Measurements from ENCODE around the gene NBL1. TPM values are rescaled to one million over a fixed set of nuclear protein-coding genes. Genes with fewer than 3 reads are reported as not detected.
A peak's percentile ranks its signal among the peaks of the same experiment; 100 is the strongest.

NBL1 gene
- total and polyA plus RNA-seq, 10 of the 15 experiments (the other 5 are each of a cell fraction or from before 2014, with no cell fraction given): 0.13 to 2.4 (median 0.81) TPM; not detected in 1

GRCh38 chr1:19678493-19678892 lies 34.4 kb downstream of the NBL1 start:
- RAD21 ChIA-PET (ENCODE audit: unreplicated experiment): no interaction called here
- TF ChIP-seq POLR2A (IDR thresholded peaks at IDR 0.05; ENCODE audit: low read depth, low read length): peak; percentile 27; the same call in 1 of the 2 replicates
- TF ChIP-seq GATAD2B (conservative IDR thresholded peaks at IDR 0.05; ENCODE audit: low read depth): no peak
- in situ Hi-C loops (cut with MboI): no loop called here
- WGBS (ENCODE audit: insufficient coverage, insufficient replicate concordance, low lambda C conversion rate, missing lambda C conversion rate): 75% methylated on average over 10 of the region's 11 CpGs
- BruUV-seq (replicated peaks): no TSS peak
- intact Hi-C loops (cut with micrococcal nuclease; ENCODE audit: unreplicated experiment): no loop called here
- Histone ChIP-seq H3K9me3 (replicated peaks; ENCODE audit: control insufficient read depth, insufficient read depth, low read length) (no peaks in the 10 kb centered on the region), H3K9ac (ENCODE audit: control insufficient read depth, insufficient read depth, low read length) (no peak overlapping the region), H3K79me2 (ENCODE audit: control insufficient read depth, insufficient read depth, low read length) (no peaks in the 10 kb centered on the region), H4K20me1 (ENCODE audit: control insufficient read depth, insufficient read depth) (no peaks in the 10 kb centered on the region), H3K36me3 (ENCODE audit: control insufficient read depth in 2 of 2, insufficient read depth in 2 of 2, low read length in 1 of 2) (no peaks in the 10 kb centered on the region), H3K27ac (ENCODE audit: control insufficient read depth, insufficient read depth) (no peak overlapping the region), H3K4me1 (ENCODE audit: control insufficient read depth, insufficient read depth, low read length) (no peaks in the 10 kb centered on the region), H3K27me3 (replicated peaks in 1 of 2; ENCODE audit: control insufficient read depth in 2 of 2, insufficient read depth in 2 of 2, low read length in 1 of 2) (peaks cover 0 to 1% of the 10 kb centered on the region in 2 experiments; a peak in 2 of 4 replicates), H3K4me3 (no peak overlapping the region), H3K4me2 (ENCODE audit: control insufficient read depth, insufficient read depth) (no peak overlapping the region), H2AFZ (ENCODE audit: control insufficient read depth, low read depth, low read length) (no peak overlapping the region)
- no peak for DNase-seq (ENCODE audit: low read depth, low spot score)
- FAIRE-seq: no peak
- CTCF ChIA-PET: interaction anchor here (1.7 to 3.8 kb wide), 2 partner anchors 17 to 26 kb away, joined by 7 to 16 read pairs; no protein-coding TSS in a partner anchor
- no peak for ATAC-seq
- SMC1A ChIA-PET (ENCODE audit: uncharacterized antibody, unreplicated experiment): no interaction called here
- POLR2A ChIA-PET: no interaction called here

- SMC1A ChIA-PET (ENCODE audit: uncharacterized antibody, unreplicated experiment): no interaction called here
- H3K4me3 ChIP-seq: no peak overlapping the region
- in situ Hi-C loops (cut with MboI): no loop called here
- FAIRE-seq (no peak), DNase-seq (ENCODE audit: low read depth, low spot score) (no peak), ATAC-seq (no peak)
- H3K4me1 ChIP-seq (ENCODE audit: control insufficient read depth, insufficient read depth, low read length): no peaks in the 10 kb centered on the region
- 86% methylated on average over 34 of the region's 34 CpGs for WGBS (ENCODE audit: insufficient coverage, insufficient replicate concordance, low lambda C conversion rate, missing lambda C conversion rate)
- POLR2A ChIA-PET: no interaction called here
- CTCF ChIA-PET: interaction anchor here (3.8 kb wide), 1 partner anchor 18 kb away, joined by 16 read pairs; no protein-coding TSS in a partner anchor
- H3K27ac ChIP-seq (ENCODE audit: control insufficient read depth, insufficient read depth): no peak overlapping the region
- H3K9ac ChIP-seq (ENCODE audit: control insufficient read depth, insufficient read depth, low read length): no peak overlapping the region
- no peaks in the 10 kb centered on the region for H3K79me2 ChIP-seq (ENCODE audit: control insufficient read depth, insufficient read depth, low read length)
- no peaks in the 10 kb centered on the region for H3K36me3 ChIP-seq (ENCODE audit: control insufficient read depth in 2 of 2, insufficient read depth in 2 of 2, low read length in 1 of 2)
- no peaks in the 10 kb centered on the region for H4K20me1 ChIP-seq (ENCODE audit: control insufficient read depth, insufficient read depth)
- RAD21 ChIA-PET (ENCODE audit: unreplicated experiment): no interaction called here
- no TSS peak for BruUV-seq (replicated peaks)
- peaks cover 0 to 1% of the 10 kb centered on the region in 2 experiments; a peak in 2 of 4 replicates for H3K27me3 ChIP-seq (replicated peaks in 1 of 2; ENCODE audit: control insufficient read depth in 2 of 2, insufficient read depth in 2 of 2, low read length in 1 of 2)
- H2AFZ ChIP-seq (ENCODE audit: control insufficient read depth, low read depth, low read length): no peak overlapping the region
- no peaks in the 10 kb centered on the region for H3K9me3 ChIP-seq (replicated peaks; ENCODE audit: control insufficient read depth, insufficient read depth, low read length)
- H3K4me2 ChIP-seq (ENCODE audit: control insufficient read depth, insufficient read depth): no peak overlapping the region
- intact Hi-C loops (cut with micrococcal nuclease; ENCODE audit: unreplicated experiment): no loop called here
- no peak for TF ChIP-seq MTA3 (IDR thresholded peaks at IDR 0.05; ENCODE audit: borderline replicate concordance, low read length)
- no peak for TF ChIP-seq BACH1 (IDR thresholded peaks at IDR 0.05; ENCODE audit: borderline replicate concordance)
- TF ChIP-seq EGR1 (IDR thresholded peaks at IDR 0.05; ENCODE audit: borderline replicate concordance in 1 of 2, low read depth in 2 of 2, low read length in 2 of 2): no peak
- TF ChIP-seq FOS (IDR thresholded peaks at IDR 0.05; ENCODE audit: borderline replicate concordance, extremely low read depth, insufficient read length): no peak
- TF ChIP-seq ZNF207 (IDR thresholded peaks at IDR 0.05; ENCODE audit: borderline replicate concordance): no peak
- no peak for TF ChIP-seq SPI1 (IDR thresholded peaks at IDR 0.05; ENCODE audit: borderline replicate concordance, insufficient read depth, low read depth, low read length)
- no peak for TF ChIP-seq RFX5 (IDR thresholded peaks at IDR 0.05; ENCODE audit: low read depth, low read length)
- TF ChIP-seq RUNX3 (IDR thresholded peaks at IDR 0.05; ENCODE audit: low read length): no peak
- no peak for TF ChIP-seq GABPA (IDR thresholded peaks at IDR 0.05; ENCODE audit: low read depth)
- TF ChIP-seq BCL3 (IDR thresholded peaks at IDR 0.05; ENCODE audit: borderline replicate concordance, insufficient read depth, low read depth, low read length, poor library complexity, severe bottlenecking): no peak
- no peak for TF ChIP-seq KLF5 (IDR thresholded peaks at IDR 0.05; ENCODE audit: partially characterized antibody)
- no peak for TF ChIP-seq E4F1 (IDR thresholded peaks at IDR 0.05; ENCODE audit: borderline replicate concordance, partially characterized antibody)
- TF ChIP-seq CHD1 (IDR thresholded peaks at IDR 0.05; ENCODE audit: low read depth, low read length): no peak
These were observed 34.9 kb downstream of the NBL1 start for GRCh38 chr1:19678931-19679453.

Measured in GM12878 (cell line).